Hematopoietic multipotent progenitor cell (in vitro differentiated cells): ENCODE results near the gene RNF10. TPM values are rescaled to one million over a fixed set of nuclear protein-coding genes. Genes with fewer than 3 reads are reported as not detected.
"Not testable (repeated sequence)": the region's sequence is repeated elsewhere in the genome, so short reads cannot be mapped to it uniquely, and the experiment has no call there.

Experiments
- DNase-seq, 3 donors: peaks; one replicate each; pipeline ENCODE4 v3.0.0-alpha.2; 2011 to 2015; ENCODE audit warnings: low read depth in 2 of 3, low spot score in 2 of 3
- total RNA-seq: library from RNA; depleted of rRNA; stranded (reverse); fragments of >200 nt; gene quantifications from one replicate; pipeline ENCODE4 v1.2.3, GENCODE V29; 2012

RNF10 gene
- total RNA-seq, 1 donor: 144 TPM

DNA sequence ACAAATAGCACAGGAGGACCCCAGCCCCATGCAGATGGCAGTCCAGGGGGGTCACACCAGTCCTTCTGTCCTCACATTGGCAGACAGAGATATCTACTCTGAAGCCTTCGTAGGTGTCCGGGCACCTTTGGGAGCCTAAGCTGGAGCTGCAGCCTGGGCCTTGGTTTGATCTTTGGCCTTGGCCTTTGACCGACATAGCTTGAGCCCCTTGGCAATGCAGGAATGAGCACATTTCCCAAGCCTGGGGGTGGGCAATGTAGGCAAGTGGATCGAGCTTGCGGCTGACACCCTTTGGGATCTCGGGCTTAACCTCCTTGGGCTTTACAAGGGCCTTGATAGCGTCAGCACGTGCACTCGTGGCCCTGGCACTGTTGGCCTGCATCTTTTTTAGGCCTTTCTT, 11.6 kb upstream of the RNF10 start:
- no peak for DNase-seq

DNA sequence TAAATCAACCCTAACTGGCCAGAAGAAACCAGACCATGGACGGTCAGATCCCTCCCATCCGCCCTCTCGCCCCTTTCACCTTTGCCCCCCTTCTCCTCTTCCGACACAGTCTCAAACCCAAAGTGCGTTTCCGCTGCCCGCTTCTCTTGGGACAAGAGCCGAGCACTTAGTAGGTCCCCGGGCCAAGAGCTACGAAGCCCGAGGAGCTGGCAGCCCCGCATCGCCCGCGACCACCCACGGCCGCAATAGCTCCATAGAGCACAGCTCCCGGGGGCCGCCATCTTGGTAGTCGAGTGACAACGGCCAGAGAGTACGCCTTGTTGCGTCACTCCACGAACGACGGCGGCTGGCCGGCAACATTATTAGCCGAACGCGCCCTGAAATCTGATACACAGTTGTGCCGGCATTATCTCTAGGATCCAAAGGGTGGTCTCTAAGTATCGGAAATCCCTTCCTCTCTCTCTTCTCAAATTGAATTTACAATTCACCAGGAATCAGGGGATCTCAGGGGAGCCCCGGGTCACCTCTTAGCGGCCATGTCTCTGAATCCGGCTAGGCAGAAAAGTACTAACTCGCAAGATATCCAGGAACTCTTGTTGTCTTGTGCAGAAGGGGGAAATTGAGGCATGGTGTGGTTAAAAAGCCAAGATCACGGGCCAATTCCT, 5.2 kb upstream of the RNF10 start, which contains the start of gene COQ5:
Gene COQ5 (minus strand): TSS at position 298 of the 665 bp plus-strand sequence. CDS start 17 bp downstream, at position 281.
- peak; percentile 68 to 88 (median 84) for DNase-seq

DNA sequence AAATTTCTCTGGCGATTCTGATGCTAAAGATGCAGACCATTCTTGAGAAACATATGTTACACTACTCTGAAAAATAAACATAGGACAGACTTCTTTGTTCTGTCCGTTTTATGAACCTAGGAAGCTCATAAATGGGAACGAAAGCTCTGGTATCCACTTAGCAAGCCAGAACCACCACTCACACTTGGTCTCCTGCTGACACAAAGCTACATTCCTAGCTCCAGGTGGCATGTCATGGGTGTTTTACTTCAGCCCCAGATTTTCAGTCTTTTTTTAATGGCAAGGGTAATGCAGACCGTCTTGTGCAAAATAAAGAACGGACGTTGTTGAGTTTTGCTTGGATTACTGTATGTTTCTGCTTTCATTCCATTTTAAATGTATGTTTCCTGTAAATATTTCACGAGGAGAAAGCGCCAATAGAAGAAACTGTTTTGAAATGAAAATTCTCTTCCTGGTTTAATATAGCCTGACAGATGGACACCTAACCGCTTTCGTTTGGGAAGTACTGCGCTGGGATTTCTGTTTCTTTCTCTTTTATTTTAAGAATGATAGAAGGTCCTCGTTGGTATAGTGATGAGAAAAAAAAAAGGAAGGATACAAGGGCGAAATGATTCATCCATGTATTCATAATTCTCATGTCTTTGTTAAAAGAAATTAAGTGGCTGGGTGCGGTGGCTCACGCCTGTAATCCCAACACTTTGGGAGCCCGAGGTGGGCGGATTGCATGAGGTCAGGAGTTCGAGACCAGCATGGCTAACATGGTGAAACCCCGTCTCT, 4.3 kb upstream of the RNF10 start:
- DNase-seq: peak in 1 of 3 donors; percentile 12

DNA sequence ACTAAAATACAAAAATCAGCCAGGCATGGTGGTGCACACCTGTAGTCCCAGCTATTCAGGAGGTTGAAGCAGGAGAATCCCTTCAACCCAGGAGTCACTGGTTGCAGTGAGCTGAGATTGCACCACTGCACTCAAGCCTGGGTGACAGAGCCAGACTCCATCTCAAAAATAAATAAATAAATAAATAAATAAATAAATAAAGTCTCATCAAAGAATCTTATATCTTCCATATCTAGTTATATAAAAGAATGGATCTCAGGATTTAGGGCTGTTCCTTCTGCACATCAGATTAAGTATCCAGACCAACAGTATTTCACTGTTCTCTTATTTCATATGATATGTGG, 3.8 kb upstream of the RNF10 start:
- DNase-seq: not testable (repeated sequence)

DNA sequence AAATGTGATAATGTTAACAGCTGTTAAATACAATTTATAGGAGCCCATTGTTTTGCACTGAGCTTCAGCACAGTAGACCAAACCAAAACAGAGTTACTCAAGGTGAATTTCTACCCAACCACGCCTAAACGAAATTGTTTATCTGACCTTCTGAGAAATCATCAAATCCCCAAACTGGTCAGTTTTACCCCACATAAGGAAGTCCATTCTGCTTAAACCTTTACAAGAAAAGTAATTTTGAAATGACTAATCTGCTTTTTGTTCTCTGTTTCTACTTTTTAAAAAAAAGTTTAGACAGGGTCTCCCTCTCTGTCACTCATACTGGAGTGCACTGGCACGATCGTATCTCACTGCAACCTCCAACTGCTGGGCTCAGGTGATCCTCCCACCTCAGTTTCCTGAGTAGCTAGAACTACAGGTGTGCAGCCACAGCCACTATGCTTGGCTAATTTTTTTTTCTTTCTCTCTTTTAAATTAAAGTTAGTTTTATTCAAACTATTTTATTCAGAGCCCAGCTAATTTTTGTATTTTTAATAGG, 1.4 kb upstream of the RNF10 start:
- DNase-seq: no peak

DNA sequence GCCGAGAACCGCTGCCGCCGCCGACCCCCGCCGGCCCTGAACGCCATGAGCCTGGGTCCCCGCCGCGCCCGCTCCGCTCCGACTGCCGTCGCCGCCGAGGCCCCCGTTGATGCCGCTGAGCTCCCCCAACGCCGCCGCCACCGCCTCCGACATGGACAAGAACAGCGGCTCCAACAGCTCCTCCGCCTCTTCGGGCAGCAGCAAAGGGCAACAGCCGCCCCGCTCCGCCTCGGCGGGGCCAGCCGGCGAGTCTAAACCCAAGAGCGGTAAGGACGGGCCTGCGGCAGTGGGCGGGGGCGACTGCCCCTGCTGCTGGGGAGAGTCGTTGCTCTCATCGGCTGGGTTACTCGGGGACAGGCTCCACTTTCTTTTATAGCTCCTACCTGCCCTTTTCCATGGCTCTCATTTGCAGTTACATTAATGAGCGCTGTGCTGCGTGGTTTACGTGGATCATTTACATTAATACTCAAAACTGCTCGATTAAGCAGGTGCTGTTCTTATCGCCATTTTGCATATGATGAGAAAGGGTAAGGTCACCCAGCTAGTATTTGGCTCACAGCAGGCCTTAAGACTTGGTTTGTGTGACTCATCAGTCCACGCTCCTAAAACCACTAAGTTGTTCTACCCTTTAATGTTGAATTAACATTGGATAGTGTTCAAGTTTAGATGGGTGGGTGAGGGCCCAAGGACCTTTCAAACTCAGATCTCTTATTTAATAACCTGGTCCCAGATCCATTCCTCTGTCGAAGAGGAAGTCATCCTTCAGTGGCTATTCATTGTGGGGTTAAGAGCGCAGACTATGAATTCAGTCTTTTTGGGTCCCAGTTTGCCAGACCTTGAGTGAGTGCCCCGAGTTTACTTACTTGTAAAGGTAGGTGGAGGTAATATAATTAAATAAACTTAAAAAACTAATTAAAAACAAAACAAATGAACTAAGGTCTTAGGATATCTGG, 823 bp downstream of the RNF10 start:
- DNase-seq: peak; percentile 28 to 66 (median 60)

DNA sequence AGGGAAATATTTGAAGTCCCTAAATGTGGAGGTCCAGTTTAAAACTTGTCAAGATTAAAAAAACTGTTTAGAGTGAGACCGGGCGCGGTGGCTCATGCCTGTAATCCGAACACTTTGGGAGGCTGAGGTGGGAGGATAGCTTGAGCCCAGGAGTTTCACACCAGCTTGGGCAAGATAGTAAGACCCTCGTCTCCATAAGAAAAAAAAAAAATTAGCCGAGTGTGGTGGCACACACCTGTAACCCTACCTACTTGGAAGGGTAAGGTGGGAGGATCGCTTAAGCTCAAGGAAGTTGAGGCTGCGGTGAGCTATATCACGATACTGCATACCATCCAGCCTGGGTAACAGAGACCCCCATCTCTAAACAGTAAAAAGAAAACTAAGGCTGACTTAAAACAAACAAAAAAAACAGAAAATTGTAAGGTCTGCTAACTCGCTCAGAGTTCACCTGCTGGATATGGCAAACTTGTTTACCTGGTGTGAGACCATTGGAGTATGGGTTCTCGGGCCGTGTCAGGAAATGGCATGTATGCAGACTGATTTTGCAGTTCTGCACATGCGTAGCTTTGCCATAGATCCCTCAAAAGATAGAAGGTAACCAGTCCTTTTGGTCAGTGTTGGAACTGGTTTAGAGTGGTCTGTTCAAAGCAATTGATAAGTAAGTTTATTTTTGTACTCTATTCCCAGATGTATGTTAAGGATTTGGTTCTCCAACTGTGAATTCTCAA, 2.1 kb downstream of the RNF10 start:
- DNase-seq: no peak

DNA sequence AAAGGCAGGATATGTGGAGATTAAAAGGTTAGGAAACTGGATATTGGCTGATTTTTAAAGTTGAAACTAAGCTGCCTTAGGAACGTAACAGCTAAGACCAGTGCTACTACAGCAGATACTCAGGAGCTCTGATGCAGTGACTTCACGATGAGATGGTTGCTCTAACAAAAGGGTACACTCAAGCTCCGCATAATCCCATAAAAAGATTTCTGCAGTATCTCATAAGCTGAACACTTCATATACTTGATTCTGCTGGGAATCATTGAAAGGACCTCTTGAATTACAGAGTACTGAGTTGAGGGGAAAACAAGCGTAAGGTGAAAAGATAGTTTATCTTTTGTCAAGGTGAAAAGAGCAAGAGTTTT, 3.7 kb downstream of the RNF10 start:
- DNase-seq: no peak

DNA sequence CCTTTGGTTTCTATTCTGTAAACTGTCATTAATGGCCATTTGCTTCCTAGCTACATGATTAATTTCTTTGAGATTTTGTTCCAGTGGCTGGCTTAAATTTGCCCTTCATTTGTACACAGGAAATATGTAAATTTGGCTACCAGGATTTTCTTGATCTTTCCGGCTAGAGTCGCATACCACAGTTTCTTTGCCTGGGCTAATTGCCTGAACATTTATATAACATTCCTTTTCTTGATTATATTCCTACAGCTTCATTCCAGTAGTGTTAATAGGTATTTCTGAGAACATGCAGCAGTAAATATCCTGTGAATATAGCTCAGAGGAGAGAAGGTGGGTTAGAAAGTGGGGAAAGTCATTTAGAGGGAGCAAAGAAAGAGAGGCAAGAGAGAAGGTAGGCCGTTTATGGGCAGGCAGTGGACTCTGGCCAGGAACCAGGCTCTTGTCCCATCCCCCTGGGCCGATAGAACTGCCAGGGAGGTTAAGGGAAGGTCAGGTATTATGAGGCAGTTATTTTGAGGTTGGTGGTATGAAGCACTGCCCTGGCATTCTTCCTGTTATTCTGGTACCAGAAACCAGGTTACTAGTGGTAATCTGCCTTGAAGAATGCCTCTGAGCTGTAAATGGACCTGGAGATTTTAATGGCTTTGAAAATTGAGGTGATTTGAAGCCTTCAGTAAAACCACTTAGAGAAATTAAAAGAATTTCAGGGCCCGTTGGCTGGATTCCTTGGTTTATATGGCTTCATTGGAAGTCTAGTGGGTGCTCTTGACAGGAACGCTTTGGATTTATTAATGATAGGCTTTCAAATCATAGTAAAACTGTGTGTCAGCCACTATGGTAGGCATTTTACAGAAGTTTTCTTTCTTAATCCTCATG, 4.4 kb downstream of the RNF10 start:
- DNase-seq: peak in 1 of 3 donors; percentile 64

DNA sequence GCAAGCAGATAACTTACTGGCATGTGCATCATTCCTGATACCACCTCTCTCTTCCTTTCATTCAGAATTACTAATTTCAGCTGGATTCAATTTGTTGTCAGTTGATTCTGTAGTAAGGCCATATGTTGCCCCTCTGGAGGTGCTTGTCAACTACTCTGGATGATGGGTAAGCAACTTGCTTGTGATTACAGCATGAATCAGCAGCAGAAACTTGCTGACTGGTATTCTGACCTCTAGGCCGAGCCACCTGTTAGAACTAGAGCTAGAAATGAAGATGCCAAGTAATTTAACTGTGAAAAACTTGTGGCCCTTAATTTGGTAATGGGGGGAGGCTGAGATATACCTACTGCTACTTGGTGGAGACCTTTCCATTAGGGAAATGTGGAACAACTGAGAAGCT, 5.1 kb downstream of the RNF10 start:
- DNase-seq: no peak

DNA sequence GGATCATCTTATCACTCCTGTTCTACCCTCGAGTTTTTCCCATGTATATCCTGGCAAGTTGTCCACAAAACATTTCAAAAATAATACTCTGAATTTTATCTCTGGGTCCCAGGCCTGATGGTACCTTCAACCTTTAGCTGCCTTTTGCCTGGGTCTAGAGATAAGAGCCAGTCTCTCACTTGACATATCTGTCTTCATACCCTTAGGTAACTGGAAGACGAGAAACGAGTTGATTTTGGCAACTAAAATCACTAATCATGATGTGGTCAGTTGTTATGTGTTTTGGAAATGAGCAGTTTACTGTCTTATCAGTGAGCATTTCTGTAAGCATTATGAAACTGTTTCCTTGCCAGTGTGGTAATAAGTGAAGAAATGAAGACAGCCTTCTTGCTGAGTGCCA, 6.3 kb downstream of the RNF10 start:
- DNase-seq: peak in 2 of 3 donors; percentile 70 to 84

DNA sequence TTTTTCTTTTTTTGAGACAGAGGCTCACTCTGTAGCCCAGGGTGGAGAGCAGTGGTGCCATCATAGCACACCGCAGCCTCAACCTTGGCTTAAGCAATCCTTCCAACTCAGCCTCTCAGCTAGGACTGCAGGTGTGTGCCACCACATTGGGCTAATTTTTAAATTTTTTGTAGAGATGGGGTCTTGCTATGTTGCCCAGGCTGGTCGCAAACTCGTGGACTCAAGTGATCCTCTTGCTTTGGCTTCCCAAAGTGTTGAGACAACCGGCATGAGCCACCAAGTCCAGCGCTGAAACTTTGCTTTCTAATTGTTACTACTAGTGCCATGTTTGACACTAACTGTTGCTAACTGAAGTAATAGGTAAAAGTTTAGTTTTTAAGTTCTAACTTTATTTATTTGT, 8.0 kb downstream of the RNF10 start:
- DNase-seq: no peak

DNA sequence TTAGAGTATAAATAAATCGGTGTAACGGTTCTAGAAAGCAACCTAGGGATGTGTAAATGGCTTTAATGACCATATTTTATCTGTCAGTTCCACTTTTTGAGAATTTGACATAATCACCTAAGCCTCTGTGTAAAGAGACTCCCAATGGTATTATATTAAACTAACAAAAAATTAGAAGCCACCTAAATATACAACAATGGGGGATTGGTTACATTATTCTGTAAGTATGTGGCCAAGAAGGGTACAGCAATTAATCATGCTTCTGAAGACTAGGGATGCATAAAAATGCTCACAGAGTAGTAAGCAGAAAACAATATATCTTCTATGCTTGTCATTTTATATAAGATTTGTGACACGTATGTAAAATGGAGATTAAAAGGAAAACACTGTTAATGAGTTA, 10.5 kb downstream of the RNF10 start:
- DNase-seq: no peak

DNA sequence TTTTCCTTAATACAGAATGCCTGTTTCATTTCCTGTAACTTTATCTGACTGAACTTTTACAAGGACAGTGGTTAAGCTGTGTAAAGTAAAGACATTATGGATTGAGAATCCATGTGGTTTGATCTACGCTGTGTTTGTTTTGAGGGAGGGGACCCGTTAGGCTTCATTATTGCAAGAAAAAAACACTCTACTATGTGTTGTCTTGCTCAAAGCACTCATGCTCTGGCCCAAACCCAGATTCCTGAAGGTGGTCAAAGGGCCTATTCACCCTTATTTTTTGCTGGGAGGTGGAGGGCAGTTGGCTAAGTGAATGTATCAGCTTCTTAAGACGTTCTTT, 11.9 kb downstream of the RNF10 start:
- no peak for DNase-seq

DNA sequence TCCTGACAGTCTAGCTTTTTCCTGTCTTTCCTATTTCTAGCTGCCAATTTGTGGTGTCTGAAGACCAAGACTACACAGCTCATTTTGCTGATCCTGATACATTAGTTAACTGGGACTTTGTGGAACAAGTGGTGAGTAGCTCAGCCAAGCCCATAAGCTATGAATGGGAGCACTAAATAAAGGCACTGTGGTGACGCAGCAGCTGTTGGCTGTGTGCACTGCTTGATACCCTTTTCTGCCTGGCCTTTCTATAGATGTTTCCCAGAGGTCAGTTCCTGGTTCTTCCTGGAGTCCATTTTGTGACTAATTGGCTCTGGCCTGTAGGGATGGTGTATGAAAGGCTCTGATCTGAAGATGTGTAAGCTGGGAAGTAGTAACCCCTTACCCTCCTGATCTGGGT, 20.5 kb downstream of the RNF10 start:
- DNase-seq: no peak

DNA sequence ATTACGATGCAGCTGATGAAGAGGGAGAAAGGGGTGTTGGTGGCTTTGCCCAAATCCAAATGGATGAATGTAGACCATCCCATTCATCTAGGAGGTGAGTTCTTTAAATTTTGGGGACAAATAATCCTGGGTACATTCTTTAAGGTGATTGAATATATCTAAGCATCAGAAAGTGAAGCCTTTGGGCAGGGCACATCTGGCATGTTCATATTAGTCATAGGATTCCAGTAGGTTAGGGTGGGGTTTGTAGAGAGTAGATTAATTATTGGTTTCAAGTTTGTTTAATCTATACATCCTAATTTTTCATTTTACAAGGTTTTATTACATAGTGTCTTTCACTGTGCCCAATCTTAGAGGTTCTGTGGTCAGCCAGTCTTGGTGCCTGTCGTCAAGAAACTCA, 23.4 kb downstream of the RNF10 start:
- DNase-seq: no peak

DNA sequence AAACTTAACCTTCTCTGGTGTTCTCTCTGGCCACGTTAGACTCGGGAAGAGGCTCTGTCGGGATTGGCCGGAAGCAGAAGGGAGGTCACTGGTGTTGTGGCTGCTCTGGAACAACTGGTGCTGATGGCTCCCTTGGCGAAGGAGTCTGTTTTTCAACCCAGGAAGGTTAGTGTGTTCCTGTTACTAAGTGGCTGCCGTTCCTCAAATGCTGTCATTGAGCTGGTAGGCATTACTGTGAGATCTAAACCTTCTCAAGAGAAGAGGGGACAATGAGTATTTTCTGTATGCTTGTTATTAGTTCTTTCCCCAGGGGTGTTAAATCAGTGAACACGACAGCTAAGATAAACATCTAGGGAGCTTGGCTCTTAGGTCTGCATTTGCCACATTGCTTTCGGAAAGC, 28.8 kb downstream of the RNF10 start:
- DNase-seq: no peak

DNA sequence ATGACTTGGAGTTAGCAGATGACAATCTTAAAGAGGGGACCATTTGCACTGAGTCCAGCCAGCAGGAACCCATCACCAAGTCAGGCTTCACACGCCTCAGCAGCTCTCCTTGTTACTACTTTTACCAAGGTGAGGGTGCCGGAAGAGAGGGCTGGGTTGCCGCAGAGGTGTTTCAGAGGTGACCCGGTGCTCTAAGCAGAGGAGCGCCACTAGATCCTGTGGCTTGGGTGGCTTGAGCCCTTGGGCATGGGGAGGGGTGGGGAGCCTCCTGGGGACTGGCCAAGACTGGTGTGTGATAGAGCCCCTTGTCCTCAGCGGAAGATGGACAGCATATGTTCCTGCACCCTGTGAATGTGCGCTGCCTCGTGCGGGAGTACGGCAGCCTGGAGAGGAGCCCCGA, 29.3 kb downstream of the RNF10 start:
- DNase-seq: no peak

DNA sequence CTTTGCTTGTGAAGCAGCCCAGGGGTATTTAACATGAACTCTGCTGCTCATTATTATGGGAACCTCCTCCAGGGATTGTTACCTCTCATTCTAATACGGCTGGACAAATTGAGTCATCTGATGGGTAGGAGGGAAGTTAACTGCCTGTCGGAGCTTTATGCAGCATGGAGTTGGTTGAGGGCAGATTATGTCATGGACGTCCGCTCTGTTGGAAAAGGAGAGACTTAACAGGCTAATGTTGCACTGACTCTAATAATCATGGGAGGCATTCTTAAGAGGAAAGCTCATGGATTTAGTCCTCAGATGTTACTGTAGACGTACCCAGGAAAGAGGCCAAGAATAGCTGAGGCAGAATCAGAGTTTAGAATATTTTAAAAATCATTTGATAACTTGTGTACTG, 37.1 kb downstream of the RNF10 start:
- DNase-seq: no peak

DNA sequence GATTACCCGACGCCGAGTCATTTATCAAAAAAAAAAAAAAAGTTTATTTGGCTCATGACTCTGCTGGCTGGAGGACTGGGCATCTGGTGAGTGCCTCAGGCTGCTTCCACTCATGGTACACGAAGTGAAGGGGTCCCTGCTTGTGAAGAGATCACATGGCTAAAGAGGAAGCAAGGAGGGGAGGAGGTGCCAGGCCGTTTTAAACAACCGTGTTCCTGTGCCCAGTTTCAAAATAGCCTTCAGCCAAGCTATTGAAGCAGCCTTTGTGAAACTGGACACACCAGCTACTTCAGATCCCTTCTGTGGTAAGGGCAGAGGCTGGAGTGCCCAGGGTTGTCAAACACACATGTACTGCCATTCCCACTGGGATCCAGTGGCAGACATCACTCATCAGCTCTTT, 39.4 kb downstream of the RNF10 start:
- DNase-seq: no peak
